ENCODE results near the gene ZNF24.
A peak's percentile ranks its signal among the peaks of the same experiment; 100 is the strongest.

Gene ZNF24

DNA sequence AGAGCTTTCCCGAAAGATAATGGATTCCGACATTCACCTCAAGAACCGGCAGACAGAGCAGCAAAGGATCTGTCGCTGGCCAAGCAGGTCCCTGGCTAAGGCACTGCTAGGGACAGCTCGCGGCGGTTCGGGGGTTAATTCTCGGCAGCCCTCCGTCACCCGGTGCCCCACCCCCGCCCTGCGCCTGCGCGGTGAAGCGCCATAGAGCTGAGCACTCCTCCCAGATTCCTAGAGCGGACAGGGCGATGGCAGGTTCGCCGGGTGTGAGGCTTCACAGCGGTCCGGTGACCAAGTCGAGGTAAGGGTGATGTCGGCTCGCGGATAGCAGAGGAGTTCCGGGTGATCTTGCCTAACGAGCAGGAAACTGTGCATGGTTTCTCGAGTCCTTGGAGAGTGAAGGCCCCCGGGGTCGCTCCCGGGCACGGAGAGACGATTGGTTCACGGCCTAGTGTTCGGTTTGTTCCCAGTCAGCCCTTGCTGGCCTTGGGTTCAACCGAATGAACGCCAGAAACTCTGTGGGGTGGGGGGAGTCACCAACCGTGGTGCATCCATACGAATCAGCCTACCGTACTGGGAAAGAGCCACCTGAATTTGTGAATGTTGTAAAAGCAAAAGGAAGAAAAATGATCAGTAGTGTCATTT lies 54.0 kb downstream of the ZNF24 start, which contains the start of gene ZSCAN30:
ZSCAN30 (minus strand) TSS at position 136 of the 642 bp plus-strand sequence. CDS start 25,877 bp downstream, outside the sequence.
- peak; percentile 41 for FAIRE-seq

DNA sequence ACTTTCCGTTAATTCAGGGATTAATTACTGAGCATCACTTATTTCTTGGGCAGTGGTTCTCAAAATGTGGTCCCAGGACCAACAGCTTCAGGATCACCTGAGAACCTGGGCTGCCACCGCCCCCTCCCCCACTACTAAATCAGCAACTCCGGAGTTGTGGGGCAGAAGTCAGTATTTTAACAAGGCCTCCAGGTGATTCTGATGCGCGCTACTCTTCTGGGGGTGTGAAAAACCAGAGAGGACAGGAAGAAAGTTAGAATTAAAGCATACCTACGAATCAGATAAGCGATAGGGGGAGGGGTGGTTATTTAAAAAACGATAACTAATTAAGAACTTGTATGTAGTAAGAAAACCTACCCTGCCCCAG lies 54.5 kb downstream of the ZNF24 start:
- FAIRE-seq = no peak

DNA sequence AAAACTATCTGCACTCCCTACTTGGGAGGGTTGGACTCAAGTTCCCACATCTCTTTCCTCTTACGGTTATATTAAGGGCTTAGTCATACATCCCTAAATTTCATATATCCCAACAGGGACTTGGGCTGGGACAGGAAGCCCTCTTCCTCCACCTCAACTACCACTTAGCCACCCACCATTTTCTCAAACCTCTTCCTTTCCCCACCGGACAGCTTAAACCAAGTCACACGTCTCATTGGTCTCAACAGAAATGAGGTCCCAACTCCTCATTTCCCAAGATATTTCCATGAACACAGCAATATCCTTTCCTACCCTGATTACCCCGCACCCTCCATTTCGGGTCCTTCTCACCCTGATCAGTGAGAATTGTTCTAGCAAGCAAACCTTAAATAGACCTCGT lies 54.9 kb downstream of the ZNF24 start:
- no peak for FAIRE-seq

DNA sequence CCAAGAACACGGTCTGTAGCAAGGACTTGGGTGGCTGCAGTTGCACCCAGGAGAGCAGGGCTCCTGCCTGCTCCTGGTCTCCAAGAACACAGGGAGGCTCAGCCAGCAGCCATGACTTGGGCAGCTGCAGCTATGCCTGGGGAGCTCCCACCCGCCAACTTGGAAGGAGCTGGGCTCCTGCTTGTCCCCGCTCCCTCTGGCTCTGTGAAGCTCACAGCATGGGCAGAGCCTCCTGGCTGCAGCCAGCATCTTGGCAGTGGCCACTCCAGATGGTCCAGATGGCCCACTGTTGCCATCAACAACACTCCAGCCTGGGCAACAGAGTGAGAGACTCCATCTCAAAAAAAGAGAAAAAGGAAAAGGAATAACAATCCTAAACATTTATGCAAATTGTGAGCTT lies 59.4 kb downstream of the ZNF24 start:
- FAIRE-seq = no peak

DNA sequence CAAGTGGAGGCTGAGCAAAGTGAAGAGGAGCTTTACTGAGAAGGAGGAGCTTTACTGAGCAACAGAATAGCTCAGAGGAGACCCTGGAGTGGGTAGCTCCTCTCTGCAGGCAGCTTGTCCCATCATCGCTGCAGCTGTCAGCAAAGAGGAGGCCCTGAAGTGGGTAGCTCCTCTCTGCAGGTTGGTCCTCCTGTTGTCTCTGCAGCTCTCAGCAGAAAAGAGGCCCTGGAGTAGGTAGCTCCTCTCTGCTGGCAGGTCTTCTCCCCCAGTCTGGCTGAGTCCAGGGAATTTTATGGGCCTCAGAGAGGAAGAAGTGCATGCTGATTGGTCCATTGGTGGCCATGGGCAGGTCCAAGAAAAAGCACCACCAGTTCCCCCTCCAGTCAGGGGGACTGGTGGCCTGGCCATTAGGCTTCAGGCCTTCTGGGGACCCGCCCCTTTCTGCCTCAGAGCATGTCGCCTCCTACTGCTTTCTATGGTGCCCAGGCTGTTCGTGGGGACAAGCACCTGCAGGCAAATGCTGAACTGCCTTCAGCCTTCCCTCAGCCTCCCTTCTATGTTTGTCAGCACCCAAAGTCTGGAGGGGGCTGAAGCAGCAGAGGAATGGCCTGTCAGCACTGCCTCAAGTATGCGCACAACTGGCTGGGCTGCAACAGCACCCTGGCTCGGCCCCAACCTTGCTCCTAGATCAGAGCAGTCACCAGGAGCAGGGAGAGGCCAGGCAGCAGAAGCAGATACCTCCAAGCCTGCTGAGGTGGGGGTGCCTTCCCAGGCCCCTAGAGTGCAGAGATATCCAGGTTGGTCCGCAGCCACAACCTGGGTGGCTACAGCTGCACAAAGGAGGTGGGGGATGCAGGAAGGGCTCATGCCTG lies 60.1 kb downstream of the ZNF24 start:
- no peak for FAIRE-seq

DNA sequence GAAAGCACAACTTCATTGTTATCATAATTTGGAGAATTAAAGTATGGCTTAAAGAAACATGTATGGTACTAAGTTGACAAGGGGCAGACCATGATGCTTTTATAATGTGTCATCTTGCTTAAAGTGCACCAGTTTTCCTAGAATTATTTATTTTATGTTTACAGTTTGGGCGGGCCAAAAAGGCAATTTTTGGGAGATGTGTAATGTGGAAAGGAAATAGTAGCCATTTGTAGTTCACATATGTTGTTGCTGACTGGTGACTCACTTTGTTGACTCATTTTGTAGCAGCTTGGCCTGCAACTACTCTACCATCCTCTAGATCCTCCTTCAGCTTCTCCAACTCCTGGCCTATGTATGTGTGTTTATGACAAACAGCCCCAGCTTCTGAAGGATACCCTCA lies 61.9 kb downstream of the ZNF24 start:
- FAIRE-seq = no peak

Measured in endometrium (tissue), 2 donors.